CD8-positive, alpha-beta memory T cell (primary cell): ENCODE results near the gene MYCBP2. TPM values are rescaled to one million over a fixed set of nuclear protein-coding genes. Genes with fewer than 3 reads are reported as not detected.
"Not testable (repeated sequence)": the region's sequence is repeated elsewhere in the genome, so short reads cannot be mapped to it uniquely, and the experiment has no call there.

Experiments
- CTCF ChIA-PET: fragments of 350-600 bp; sonication (Branson Sonifier 250); formaldehyde crosslinking; loops from one replicate; lab custom pipeline; 2021; ENCODE audit warnings: antibody characterized with exemption; lab: Charles Lee
- POLR2A ChIA-PET: fragments of 350-600 bp; sonication (Branson Sonifier 250); formaldehyde crosslinking; loops from one replicate; lab custom pipeline; 2021; ENCODE audit warnings: antibody characterized with exemption; lab: Charles Lee
- DNase-seq, 5 donors: peaks; one replicate each; pipeline versions ENCODE4 v3.0.0 to v3.0.0-alpha.2; 2020 to 2022; ENCODE audit warnings: mixed read lengths in 1 of 5
- H3K27ac ChIP-seq: one replicate; pipeline ENCODE4 v1.7.0; 2013; ENCODE audit warnings: low read depth, mild to moderate bottlenecking, low read length, moderate library complexity
- H3K27me3 ChIP-seq: 2 replicates; pipeline ENCODE4 v1.7.0; 2013; ENCODE audit warnings: low read length, mild to moderate bottlenecking; ENCODE audit not compliant: insufficient read depth, poor library complexity, severe bottlenecking
- H3K36me3 ChIP-seq: 2 replicates; pipeline ENCODE4 v1.7.0; 2013; ENCODE audit warnings: mild to moderate bottlenecking, low read length, moderate library complexity; ENCODE audit not compliant: insufficient read depth
- H3K4me1 ChIP-seq: 2 replicates; pipeline ENCODE4 v1.7.0; 2013; ENCODE audit warnings: mild to moderate bottlenecking, low read length, moderate library complexity; ENCODE audit not compliant: insufficient read depth
- H3K4me3 ChIP-seq: 2 replicates; pipeline ENCODE4 v1.7.0; 2013; ENCODE audit warnings: mild to moderate bottlenecking, low read length
- H3K9me3 ChIP-seq: 2 replicates; pipeline ENCODE4 v1.7.0; 2013; ENCODE audit warnings: mild to moderate bottlenecking, low read length
- H3K27ac Mint-ChIP-seq, 8 donors: one replicate each; pipeline ENCODE4 v1.8.0; 2020 to 2021; ENCODE audit warnings: mixed read lengths in 8 of 8, mild to moderate bottlenecking in 6 of 8, inconsistent platforms in 3 of 8, moderate library complexity in 3 of 8
- H3K27me3 Mint-ChIP-seq, 2 donors: one replicate each; pipeline ENCODE4 v1.8.0; 2020 to 2021; ENCODE audit warnings: mixed read lengths in 2 of 2, mild to moderate bottlenecking in 1 of 2, moderate library complexity in 1 of 2
- H3K36me3 Mint-ChIP-seq, 3 donors: one replicate each; pipeline ENCODE4 v1.8.0; 2020 to 2021; ENCODE audit warnings: mixed read lengths in 3 of 3, inconsistent platforms in 1 of 3, mild to moderate bottlenecking in 1 of 3
- H3K4me1 Mint-ChIP-seq, 3 donors: one replicate each; pipeline ENCODE4 v1.8.0; 2020 to 2021; ENCODE audit warnings: mixed read lengths in 3 of 3, inconsistent platforms in 1 of 3, mild to moderate bottlenecking in 1 of 3
- H3K4me3 Mint-ChIP-seq, 7 donors: one replicate each; pipeline ENCODE4 v1.8.0; 2020 to 2021; ENCODE audit warnings: mixed read lengths in 7 of 7, mild to moderate bottlenecking in 6 of 7, moderate library complexity in 4 of 7, inconsistent platforms in 2 of 7
- H3K9me3 Mint-ChIP-seq, 5 donors: one replicate each; pipeline ENCODE4 v1.8.0; 2020 to 2022; ENCODE audit warnings: mixed read lengths in 5 of 5, mild to moderate bottlenecking in 3 of 5, moderate library complexity in 2 of 5, inconsistent platforms in 1 of 5
- polyA plus RNA-seq: library from polyadenylated mRNA; unstranded; fragments of 300-500 nt; fragmentation: Illumina TruSeq; gene quantifications from one replicate; pipeline ENCODE4 v1.2.3, GENCODE V29; 2021
- total RNA-seq, 2 experiments: library from RNA; stranded (reverse); gene quantifications; one replicate each; pipeline ENCODE4 v1.2.3, GENCODE V29; 2021

Gene MYCBP2
- total and polyA plus RNA-seq, 3 experiments from 2014 or later = 44.6 to 111 (median 110) TPM

DNA sequence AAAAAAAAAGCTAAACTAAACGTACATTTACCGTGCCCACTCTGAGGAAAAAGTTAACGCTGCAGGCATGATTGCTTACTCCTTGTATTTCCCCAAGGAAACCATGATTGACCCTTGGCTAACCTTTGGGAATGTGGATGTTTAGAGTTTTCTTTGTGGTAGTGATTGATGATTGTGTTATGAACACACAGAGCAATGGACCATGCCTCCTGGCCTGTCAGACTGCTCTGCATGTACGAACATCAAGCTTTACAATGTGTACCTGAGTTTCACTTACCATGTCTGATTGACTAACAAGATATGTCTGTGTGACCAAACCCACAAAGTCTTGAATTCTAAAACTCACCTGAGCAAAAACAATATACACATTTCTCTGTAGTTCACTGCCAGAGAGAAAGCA, 35.1 kb downstream of the MYCBP2 start:
- Mint-ChIP-seq H3K36me3 (peaks cover 26 to 79% (median 47%) of the 10 kb centered on the region in 3 donors), H3K9me3 (no peaks in the 10 kb centered on the region), H3K27me3 (no peaks in the 10 kb centered on the region), H3K27ac (peak overlapping the region in 1 of 8 donors; percentile 23), H3K4me3 (no peak overlapping the region), H3K4me1 (peaks cover 31 to 45% (median 44%) of the 10 kb centered on the region in 3 donors)
- Histone ChIP-seq H3K4me1 (peaks cover 10% of the 10 kb centered on the region), H3K9me3 (no peaks in the 10 kb centered on the region), H3K36me3 (peaks cover 15% of the 10 kb centered on the region), H3K27ac (no peak overlapping the region), H3K27me3 (no peaks in the 10 kb centered on the region), H3K4me3 (no peak overlapping the region)
- ChIA-PET POLR2A (no interaction called here), CTCF (interaction anchor here (1.3 kb wide), 1 partner anchor 34 kb away, joined by 5 read pairs; no protein-coding TSS in a partner anchor)
- no peak for DNase-seq

- no peak overlapping the region for H3K4me3 Mint-ChIP-seq
- Histone ChIP-seq H3K36me3 (peaks cover 15% of the 10 kb centered on the region), H3K9me3 (no peaks in the 10 kb centered on the region), H3K4me1 (peaks cover 4% of the 10 kb centered on the region), H3K27ac (no peak overlapping the region), H3K27me3 (no peaks in the 10 kb centered on the region), H3K4me3 (no peak overlapping the region)
- no peaks in the 10 kb centered on the region for H3K27me3 Mint-ChIP-seq
- H3K36me3 Mint-ChIP-seq = peaks cover 31 to 74% (median 42%) of the 10 kb centered on the region in 3 donors
- H3K27ac Mint-ChIP-seq = peak overlapping the region in 3 of 8 donors; percentile 46 to 69 (median 68)
- peaks cover 35 to 48% (median 39%) of the 10 kb centered on the region in 3 donors for H3K4me1 Mint-ChIP-seq
- ChIA-PET CTCF (no interaction called here), POLR2A (no interaction called here)
- no peaks in the 10 kb centered on the region for H3K9me3 Mint-ChIP-seq
- DNase-seq = no peak
Observed at GRCh38 chr13:77290342-77290741, 36.6 kb downstream of the MYCBP2 start.

DNA sequence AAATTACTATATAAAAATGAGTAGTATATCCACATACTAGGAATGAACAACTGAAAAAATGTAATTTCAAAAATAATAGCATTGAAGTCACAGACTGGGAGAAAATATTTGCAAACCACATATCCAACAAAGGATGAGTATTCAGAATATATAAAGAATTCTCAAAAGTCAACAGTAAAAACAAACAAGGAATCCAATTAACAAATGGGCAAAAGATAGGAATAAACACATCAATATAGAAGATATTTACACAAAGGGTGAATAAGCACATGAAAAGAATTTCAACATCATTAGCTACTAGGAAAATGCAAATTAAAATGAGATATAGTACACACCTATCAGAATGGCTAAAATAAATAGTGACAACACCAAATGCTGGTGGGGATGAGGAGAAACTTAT, 37.0 kb downstream of the MYCBP2 start:
- Histone ChIP-seq H3K4me1 (peaks cover 4% of the 10 kb centered on the region), H3K27me3 (no peaks in the 10 kb centered on the region), H3K4me3 (no peak overlapping the region), H3K9me3 (no peaks in the 10 kb centered on the region), H3K27ac (no peak overlapping the region), H3K36me3 (peaks cover 15% of the 10 kb centered on the region)
- Mint-ChIP-seq H3K36me3 (peaks cover 31 to 76% (median 44%) of the 10 kb centered on the region in 3 donors), H3K27me3 (no peaks in the 10 kb centered on the region), H3K9me3 (no peaks in the 10 kb centered on the region), H3K4me3 (no peak overlapping the region), H3K4me1 (peaks cover 35 to 52% (median 38%) of the 10 kb centered on the region in 3 donors), H3K27ac (peak overlapping the region in 1 of 8 donors; percentile 7)
- no peak for DNase-seq
- POLR2A ChIA-PET = no interaction called here
- CTCF ChIA-PET = no interaction called here

- DNase-seq, H3K27ac ChIP-seq, H3K9me3 ChIP-seq, H3K4me3 ChIP-seq, H3K27me3 ChIP-seq, POLR2A ChIA-PET, H3K27me3 Mint-ChIP-seq, H3K4me1 ChIP-seq, H3K4me3 Mint-ChIP-seq, H3K9me3 Mint-ChIP-seq: not testable (repeated sequence)
- peaks cover 17% of the 10 kb centered on the region for H3K36me3 ChIP-seq
- CTCF ChIA-PET = interaction anchor here (1.0 kb wide), 1 partner anchor 193 kb away, joined by 3 read pairs; no protein-coding TSS in a partner anchor
- H3K27ac Mint-ChIP-seq = peak overlapping the region in 6 of 8 donors; percentile 5 to 64 (median 30)
- H3K36me3 Mint-ChIP-seq = peaks cover 20 to 59% (median 32%) of the 10 kb centered on the region in 3 donors
- H3K4me1 Mint-ChIP-seq = peaks cover 26 to 44% (median 28%) of the 10 kb centered on the region in 3 donors
Observed at GRCh38 chr13:77285632-77286031, 41.3 kb downstream of the MYCBP2 start.

DNA sequence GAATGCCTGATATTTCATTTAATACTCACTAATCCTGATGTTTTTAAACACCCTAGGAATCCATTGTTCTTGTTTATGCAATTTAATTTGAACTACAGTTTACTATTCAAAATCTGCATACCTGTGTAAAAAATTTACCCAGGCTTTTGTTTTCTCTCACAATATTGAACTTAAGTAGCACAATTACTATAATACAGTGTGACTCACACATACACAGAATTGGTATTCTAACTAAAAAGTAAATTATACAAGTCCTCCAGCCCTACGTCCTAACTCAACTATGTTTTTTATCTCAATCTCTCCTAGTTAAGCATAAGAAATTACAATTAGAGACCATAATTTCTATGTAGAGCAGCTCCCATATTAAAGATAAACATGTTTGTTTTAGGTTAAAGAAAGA, 41.8 kb downstream of the MYCBP2 start:
- CTCF ChIA-PET = no interaction called here

DNA sequence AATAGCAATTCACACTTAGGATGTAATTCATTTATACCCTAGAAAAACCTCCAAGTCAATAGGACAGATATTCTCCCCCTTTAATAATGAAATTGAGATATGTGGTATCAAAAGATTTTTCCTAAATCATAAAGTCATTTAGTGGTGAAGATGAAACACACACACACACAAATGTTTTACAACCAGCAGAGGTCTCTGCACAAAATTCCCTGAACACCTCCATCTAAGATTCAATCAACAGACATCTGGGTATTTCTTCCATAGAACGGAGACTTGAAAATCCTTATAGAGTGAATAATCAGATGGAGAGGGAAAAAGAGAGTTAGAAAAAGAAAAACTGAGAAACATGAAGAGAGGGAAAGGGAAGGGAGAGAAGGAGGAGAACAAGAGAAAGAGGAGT, 52.8 kb downstream of the MYCBP2 start:
- H3K36me3 ChIP-seq = peaks cover 26% of the 10 kb centered on the region
- no peaks in the 10 kb centered on the region for H3K27me3 ChIP-seq
- POLR2A ChIA-PET = interaction anchor here (0.7 kb wide), 1 partner anchor 55 kb away, joined by 3 read pairs; no protein-coding TSS in a partner anchor
- no peaks in the 10 kb centered on the region for H3K9me3 ChIP-seq
- DNase-seq = no peak
- H3K27ac Mint-ChIP-seq = peak overlapping the region in 3 of 8 donors; percentile 1 to 43 (median 24)
- H3K36me3 Mint-ChIP-seq = peaks cover 9 to 66% (median 21%) of the 10 kb centered on the region in 3 donors
- H3K4me3 ChIP-seq = no peak overlapping the region
- no peak overlapping the region for H3K4me3 Mint-ChIP-seq
- H3K4me1 ChIP-seq = no peaks in the 10 kb centered on the region
- no peaks in the 10 kb centered on the region for H3K9me3 Mint-ChIP-seq
- H3K4me1 Mint-ChIP-seq = peaks cover 18 to 36% (median 33%) of the 10 kb centered on the region in 3 donors
- no peak overlapping the region for H3K27ac ChIP-seq
- CTCF ChIA-PET = interaction anchor here (1.4 kb wide), 1 partner anchor 204 kb away, joined by 3 read pairs; no protein-coding TSS in a partner anchor
- no peaks in the 10 kb centered on the region for H3K27me3 Mint-ChIP-seq

More for the DNA sequence above, 41.8 kb downstream of the MYCBP2 start:
- Mint-ChIP-seq H3K4me3 (no peak overlapping the region), H3K36me3 (peaks cover 17 to 57% (median 34%) of the 10 kb centered on the region in 3 donors), H3K27me3 (no peaks in the 10 kb centered on the region), H3K4me1 (peaks cover 26 to 44% (median 30%) of the 10 kb centered on the region in 3 donors), H3K9me3 (no peaks in the 10 kb centered on the region), H3K27ac (no peak overlapping the region)
- no peak overlapping the region for H3K27ac ChIP-seq
- no peak overlapping the region for H3K4me3 ChIP-seq
- H3K36me3 ChIP-seq = peaks cover 17% of the 10 kb centered on the region
- no peak for DNase-seq
- H3K4me1 ChIP-seq = no peaks in the 10 kb centered on the region
- H3K9me3 ChIP-seq = no peaks in the 10 kb centered on the region
- POLR2A ChIA-PET = no interaction called here
- H3K27me3 ChIP-seq = no peaks in the 10 kb centered on the region

- peaks cover 13 to 77% (median 18%) of the 10 kb centered on the region in 3 donors for H3K36me3 Mint-ChIP-seq
- POLR2A ChIA-PET = no interaction called here
Observed at GRCh38 chr13:77269141-77269540, 57.8 kb downstream of the MYCBP2 start.

DNA sequence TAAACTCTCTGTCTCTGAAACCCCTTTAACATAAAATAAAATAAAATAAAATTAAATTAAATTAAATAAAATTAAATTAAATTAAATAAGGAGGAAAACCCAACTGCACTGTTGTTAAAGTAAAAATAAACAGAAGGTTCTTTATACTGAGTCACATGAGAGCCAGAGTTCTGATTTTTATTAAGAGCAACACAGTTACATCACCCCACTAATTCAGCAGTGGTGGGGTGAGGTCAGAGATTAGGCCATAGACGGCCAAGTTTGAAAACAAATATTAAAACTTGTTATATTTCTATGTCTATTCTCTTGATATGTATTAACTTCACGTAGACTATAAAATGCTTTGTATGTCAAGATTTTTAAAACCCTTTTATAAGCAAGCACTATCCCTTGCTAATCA, 59.5 kb downstream of the MYCBP2 start:
- Mint-ChIP-seq H3K36me3 (peaks cover 13 to 76% (median 18%) of the 10 kb centered on the region in 3 donors), H3K9me3 (no peaks in the 10 kb centered on the region)
- POLR2A ChIA-PET = interaction anchor here (0.5 kb wide), 1 partner anchor 25 kb away, joined by 3 read pairs; no protein-coding TSS in a partner anchor

More at GRCh38 chr13:77269141-77269540, 57.8 kb downstream of the MYCBP2 start:
- H3K4me3 ChIP-seq = no peak overlapping the region
- no peak overlapping the region for H3K4me3 Mint-ChIP-seq
- no peaks in the 10 kb centered on the region for H3K4me1 ChIP-seq
- H3K27me3 Mint-ChIP-seq = no peaks in the 10 kb centered on the region
- H3K9me3 ChIP-seq = no peaks in the 10 kb centered on the region
- H3K27me3 ChIP-seq = no peaks in the 10 kb centered on the region
- peaks cover 3 to 19% (median 17%) of the 10 kb centered on the region in 3 donors for H3K4me1 Mint-ChIP-seq
- H3K27ac Mint-ChIP-seq = peak overlapping the region in 4 of 8 donors; percentile 33 to 55 (median 53)
- DNase-seq = no peak
- H3K36me3 ChIP-seq = peaks cover 33% of the 10 kb centered on the region
- no peak overlapping the region for H3K27ac ChIP-seq
- CTCF ChIA-PET = no interaction called here
- no peaks in the 10 kb centered on the region for H3K9me3 Mint-ChIP-seq

More for the DNA sequence above, 59.5 kb downstream of the MYCBP2 start:
- H3K27me3 Mint-ChIP-seq = no peaks in the 10 kb centered on the region
- peaks cover 0 to 18% (median 16%) of the 10 kb centered on the region in 3 donors for H3K4me1 Mint-ChIP-seq
- Histone ChIP-seq H3K27me3 (no peaks in the 10 kb centered on the region), H3K9me3 (no peaks in the 10 kb centered on the region), H3K27ac (no peak overlapping the region), H3K4me1 (no peaks in the 10 kb centered on the region), H3K36me3 (peaks cover 24% of the 10 kb centered on the region), H3K4me3 (no peak overlapping the region)
- CTCF ChIA-PET = interaction anchor here (1.7 kb wide), 1 partner anchor 26 kb away, joined by 3 read pairs; no protein-coding TSS in a partner anchor
- H3K27ac Mint-ChIP-seq = no peak overlapping the region
- no peak overlapping the region for H3K4me3 Mint-ChIP-seq
- DNase-seq = no peak
